Neural progenitor cell (in vitro differentiated cells): Measurements from ENCODE around the gene CD2AP.

Experiments used
- EZH2 ChIP-seq: fragments of 200-600 bp; sonication (generic); IDR thresholded peaks from 2 replicates; pipeline ENCODE4 v1.6.1; 2017; ENCODE audit warnings: antibody characterized with exemption, mild to moderate bottlenecking, moderate library complexity
- EZH2phosphoT487 ChIP-seq: fragments of 200-600 bp; sonication (generic); IDR thresholded peaks from 2 replicates; pipeline ENCODE4 v1.6.1; 2017; ENCODE audit warnings: antibody characterized with exemption
- TF ChIP-seq, protein P1 (sequence below): fragments of 200-600 bp; sonication (generic); IDR thresholded peaks from 2 replicates; pipeline ENCODE4 v1.5.1; 2017; ENCODE audit warnings: antibody characterized with exemption, mild to moderate bottlenecking

DNA sequence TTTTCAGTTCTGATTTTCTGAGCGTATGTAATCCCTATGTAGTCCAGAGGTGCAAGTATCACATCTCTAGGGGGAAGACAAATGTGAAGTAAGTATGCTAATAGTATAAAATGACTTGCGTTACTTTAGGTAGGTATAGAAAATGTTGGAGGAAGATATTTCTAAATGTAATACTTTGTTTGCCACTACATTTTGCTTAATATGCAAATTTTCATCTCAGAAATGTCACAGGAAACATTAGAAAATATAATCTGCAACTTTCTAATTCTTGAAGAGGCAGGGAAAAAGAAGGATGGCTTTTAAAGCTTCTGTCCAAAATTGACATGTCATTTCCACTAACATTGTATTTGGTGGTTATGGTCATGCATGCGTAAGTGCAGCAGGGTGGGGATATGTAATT, 85.6 kb downstream of the CD2AP start:
- TF ChIP-seq, protein P1, sequence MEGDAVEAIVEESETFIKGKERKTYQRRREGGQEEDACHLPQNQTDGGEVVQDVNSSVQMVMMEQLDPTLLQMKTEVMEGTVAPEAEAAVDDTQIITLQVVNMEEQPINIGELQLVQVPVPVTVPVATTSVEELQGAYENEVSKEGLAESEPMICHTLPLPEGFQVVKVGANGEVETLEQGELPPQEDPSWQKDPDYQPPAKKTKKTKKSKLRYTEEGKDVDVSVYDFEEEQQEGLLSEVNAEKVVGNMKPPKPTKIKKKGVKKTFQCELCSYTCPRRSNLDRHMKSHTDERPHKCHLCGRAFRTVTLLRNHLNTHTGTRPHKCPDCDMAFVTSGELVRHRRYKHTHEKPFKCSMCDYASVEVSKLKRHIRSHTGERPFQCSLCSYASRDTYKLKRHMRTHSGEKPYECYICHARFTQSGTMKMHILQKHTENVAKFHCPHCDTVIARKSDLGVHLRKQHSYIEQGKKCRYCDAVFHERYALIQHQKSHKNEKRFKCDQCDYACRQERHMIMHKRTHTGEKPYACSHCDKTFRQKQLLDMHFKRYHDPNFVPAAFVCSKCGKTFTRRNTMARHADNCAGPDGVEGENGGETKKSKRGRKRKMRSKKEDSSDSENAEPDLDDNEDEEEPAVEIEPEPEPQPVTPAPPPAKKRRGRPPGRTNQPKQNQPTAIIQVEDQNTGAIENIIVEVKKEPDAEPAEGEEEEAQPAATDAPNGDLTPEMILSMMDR = no peak
- no peak for TF ChIP-seq EZH2
- TF ChIP-seq EZH2phosphoT487 = no peak
